Liver (tissue), 9 donors: ENCODE results near the gene TBL1X. TPM values are rescaled to one million over a fixed set of nuclear protein-coding genes. Genes with fewer than 3 reads are reported as not detected.

Experiments used
- DNase-seq: peaks from one replicate; pipeline ENCODE4 v3.0.0-alpha.2; 2017; ENCODE audit warnings: low spot score
- H3K27ac ChIP-seq, 2 donors: one replicate each; pipeline ENCODE4 v1.7.0; 2013; ENCODE audit warnings: inconsistent platforms in 2 of 2, low read length in 2 of 2, control low read depth in 1 of 2, low read depth in 1 of 2, mild to moderate bottlenecking in 1 of 2
- H3K27me3 ChIP-seq, 4 donors: one replicate each; pipeline versions ENCODE4 v1.6.1 to v1.7.0; 2013; ENCODE audit warnings: low read length in 3 of 4, inconsistent platforms in 1 of 4, mild to moderate bottlenecking in 1 of 4, moderate library complexity in 1 of 4; ENCODE audit not compliant: control insufficient read depth in 4 of 4, insufficient read depth in 4 of 4
- H3K36me3 ChIP-seq, 4 donors: one replicate each; pipeline versions ENCODE4 v1.6.1 to v1.7.0; 2013; ENCODE audit warnings: low read length in 3 of 4, mild to moderate bottlenecking in 3 of 4, low read depth in 1 of 4, moderate library complexity in 1 of 4; ENCODE audit not compliant: control insufficient read depth in 4 of 4, insufficient read depth in 3 of 4
- H3K4me1 ChIP-seq, 4 donors: one replicate each; pipeline versions ENCODE4 v1.6.1 to v1.7.0; 2013; ENCODE audit warnings: low read length in 3 of 4, mild to moderate bottlenecking in 3 of 4, moderate library complexity in 1 of 4; ENCODE audit not compliant: control insufficient read depth in 4 of 4, insufficient read depth in 4 of 4
- H3K4me3 ChIP-seq, 3 donors: one replicate each; pipeline versions ENCODE4 v1.6.1 to v1.7.0; 2013; ENCODE audit warnings: low read length in 3 of 3, control low read depth in 1 of 3, low read depth in 1 of 3, mild to moderate bottlenecking in 1 of 3
- H3K9ac ChIP-seq, 2 donors: one replicate each; pipeline ENCODE4 v1.7.0; 2013; ENCODE audit warnings: low read length in 2 of 2, mild to moderate bottlenecking in 2 of 2, moderate library complexity in 2 of 2, control low read depth in 1 of 2, low read depth in 1 of 2
- H3K9me3 ChIP-seq, 4 donors: one replicate each; pipeline versions ENCODE4 v1.6.1 to v1.7.0; 2013; ENCODE audit warnings: low read length in 3 of 4; ENCODE audit not compliant: control insufficient read depth in 4 of 4
- ATF3 ChIP-seq: IDR thresholded peaks from 2 replicates; pipeline ENCODE4 v1.6.1; 2016; ENCODE audit warnings: antibody characterized with exemption
- CTCF ChIP-seq: fragments of 150-350 bp; IDR thresholded peaks from 2 replicates; pipeline ENCODE4 v1.5.1; 2017; ENCODE audit warnings: improper control_type of control experiment, low read depth, low read length; ENCODE audit not compliant: missing input control
- EGR1 ChIP-seq, 2 donors: IDR thresholded peaks; 2 replicates each; pipeline ENCODE4 v1.6.1; 2016 to 2018; ENCODE audit warnings: antibody characterized with exemption in 2 of 2, low read depth in 2 of 2
- FOXA1 ChIP-seq: IDR thresholded peaks from 2 replicates; pipeline ENCODE4 v1.6.1; 2016; ENCODE audit warnings: antibody characterized with exemption
- FOXA2 ChIP-seq: IDR thresholded peaks from 2 replicates; pipeline ENCODE4 v1.6.1; 2016; ENCODE audit warnings: antibody characterized with exemption
- GABPA ChIP-seq, 2 donors: IDR thresholded peaks in 1 of 2; conservative IDR thresholded peaks in 1 of 2; 2 replicates each; pipeline ENCODE4 v1.6.1; 2016; ENCODE audit warnings: antibody characterized with exemption in 2 of 2, mild to moderate bottlenecking in 1 of 2, moderate library complexity in 1 of 2
- HNF4A ChIP-seq, 2 donors: conservative IDR thresholded peaks; 2 replicates each; pipeline ENCODE4 v1.6.1; 2016; ENCODE audit warnings: antibody characterized with exemption in 2 of 2, mild to moderate bottlenecking in 2 of 2
- HNF4G ChIP-seq: IDR thresholded peaks from 2 replicates; pipeline ENCODE4 v1.6.1; 2016; ENCODE audit warnings: antibody characterized with exemption
- JUND ChIP-seq, 2 donors: IDR thresholded peaks; 2 replicates each; pipeline ENCODE4 v1.6.1; 2016; ENCODE audit warnings: antibody characterized with exemption in 2 of 2
- NR2F2 ChIP-seq: IDR thresholded peaks from 2 replicates; pipeline ENCODE4 v1.6.1; 2016; ENCODE audit warnings: antibody characterized with exemption
- RAD21 ChIP-seq, 2 donors: IDR thresholded peaks; 2 replicates each; pipeline ENCODE4 v1.6.1; 2016; ENCODE audit warnings: antibody characterized with exemption in 2 of 2, mild to moderate bottlenecking in 2 of 2
- RXRA ChIP-seq, 2 donors: IDR thresholded peaks; 2 replicates each; pipeline ENCODE4 v1.6.1; 2017 to 2018; ENCODE audit warnings: antibody characterized with exemption in 2 of 2, mild to moderate bottlenecking in 1 of 2
- SP1 ChIP-seq: IDR thresholded peaks from 2 replicates; pipeline ENCODE4 v1.6.1; 2018; ENCODE audit warnings: antibody characterized with exemption, mild to moderate bottlenecking
- TAF1 ChIP-seq: conservative IDR thresholded peaks from 2 replicates; pipeline ENCODE4 v1.6.1; 2016; ENCODE audit warnings: antibody characterized with exemption, mild to moderate bottlenecking
- YY1 ChIP-seq: IDR thresholded peaks from 2 replicates; pipeline ENCODE4 v1.6.1; 2016; ENCODE audit warnings: antibody characterized with exemption, mild to moderate bottlenecking
- ZBTB33 ChIP-seq: IDR thresholded peaks from 2 replicates; pipeline ENCODE4 v1.6.1; 2016; ENCODE audit warnings: antibody characterized with exemption
- WGBS: extraction: QIAGEN DNeasy Blood & Tissue Kit; methylation state at CpG from one replicate; pipeline ENCODE4 v1.1.7; 2013; 5-methylcytosine and 5-hydroxymethylcytosine counted together
- polyA plus RNA-seq, 2 donors: library from polyadenylated mRNA; stranded (reverse) in 1 of 2; unstranded in 1 of 2; fragments of 200-250 nt in 1 of 2; fragments of >200 nt in 1 of 2; fragmentation: Nextera tagmentation in 1 of 2; extraction: Ambion mirVana in 1 of 2; gene quantifications; one replicate each; pipeline versions ENCODE4 v1.2.1 to v1.2.3, GENCODE V29; 2013 to 2015
- total RNA-seq, 2 donors: library from RNA; depleted of rRNA; stranded (reverse); fragments of >200 nt; gene quantifications; one replicate each; pipeline ENCODE4 v1.2.3, GENCODE V29; 2014
- TF ChIP-seq, protein P1 (sequence below): IDR thresholded peaks from 2 replicates; pipeline ENCODE4 v1.6.1; 2016; ENCODE audit warnings: antibody characterized with exemption
- donor health status: healthy.
- donor health status: healthy.
- donor health status: healthy.
- donor health status: healthy.
- donor health status: healthy.

Gene TBL1X
- total and polyA plus RNA-seq, 4 donors: 11.2 to 15.1 (median 11.8) TPM

GRCh38 chrX:9730078-9730477 lies 265.2 kb downstream of the TBL1X start:
- Histone ChIP-seq H3K27me3 (no peaks in the 10 kb centered on the region), H3K27ac (no peak overlapping the region), H3K4me1 (no peaks in the 10 kb centered on the region), H3K9ac (no peak overlapping the region), H3K4me3 (no peak overlapping the region), H3K36me3 (no peaks in the 10 kb centered on the region), H3K9me3 (peaks cover 0 to 32% (median 9%) of the 10 kb centered on the region in 4 donors)
- WGBS: 86% methylated on average over 3 of the region's 3 CpGs
- no peak for DNase-seq
- no peak for TF ChIP-seq ATF3
- no peak for TF ChIP-seq HNF4G
- no peak for TF ChIP-seq SP1
- no peak for TF ChIP-seq EGR1 (IDR thresholded peaks at IDR 0.05; ENCODE audit: low read depth in 2 of 2)
- no peak for TF ChIP-seq HNF4A (conservative IDR thresholded peaks at IDR 0.05)
- no peak for TF ChIP-seq YY1
- TF ChIP-seq ZBTB33: no peak
- no peak for TF ChIP-seq FOXA1
- no peak for TF ChIP-seq NR2F2
- TF ChIP-seq RXRA (IDR thresholded peaks at IDR 0.05): no peak
- TF ChIP-seq RAD21 (IDR thresholded peaks at IDR 0.05): no peak
- TF ChIP-seq GABPA (IDR thresholded peaks at IDR 0.05 in 1 of 2, conservative IDR thresholded peaks at IDR 0.05 in 1 of 2): no peak
- TF ChIP-seq, protein P1, sequence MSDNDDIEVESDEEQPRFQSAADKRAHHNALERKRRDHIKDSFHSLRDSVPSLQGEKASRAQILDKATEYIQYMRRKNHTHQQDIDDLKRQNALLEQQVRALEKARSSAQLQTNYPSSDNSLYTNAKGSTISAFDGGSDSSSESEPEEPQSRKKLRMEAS: no peak
- no peak for TF ChIP-seq TAF1
- TF ChIP-seq CTCF: no peak
- no peak for TF ChIP-seq FOXA2
- no peak for TF ChIP-seq JUND (IDR thresholded peaks at IDR 0.05)

DNA sequence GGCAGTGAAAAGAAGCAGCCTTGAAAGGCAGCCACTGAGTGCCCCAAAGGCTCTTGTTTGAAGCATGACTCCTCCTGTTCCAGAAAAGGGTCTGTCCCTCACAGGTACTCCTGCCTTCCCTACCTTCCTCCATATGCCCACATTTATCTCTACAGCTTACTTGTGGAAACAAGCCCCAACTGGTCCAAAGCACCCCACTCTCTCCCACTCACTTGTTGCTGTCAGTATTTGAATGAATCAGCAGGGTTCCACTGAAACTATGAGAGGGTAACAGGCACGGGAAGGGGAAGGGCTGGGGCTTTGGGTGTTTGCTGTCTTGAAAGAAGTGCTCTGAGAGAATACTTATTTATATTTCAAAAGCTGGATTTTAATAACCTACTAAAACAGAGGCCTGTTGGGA lies 265.9 kb downstream of the TBL1X start:
- H3K9me3 ChIP-seq: peaks cover 0 to 32% (median 9%) of the 10 kb centered on the region in 4 donors
- no peaks in the 10 kb centered on the region for H3K36me3 ChIP-seq
- no peak for DNase-seq
- no peak overlapping the region for H3K27ac ChIP-seq
- H3K4me3 ChIP-seq: no peak overlapping the region
- H3K9ac ChIP-seq: no peak overlapping the region
- TF ChIP-seq EGR1 (IDR thresholded peaks at IDR 0.05; ENCODE audit: low read depth in 2 of 2) (no peak), RAD21 (IDR thresholded peaks at IDR 0.05) (no peak), HNF4A (conservative IDR thresholded peaks at IDR 0.05) (no peak), RXRA (IDR thresholded peaks at IDR 0.05) (no peak), FOXA1 (no peak), ATF3 (no peak), GABPA (IDR thresholded peaks at IDR 0.05 in 1 of 2, conservative IDR thresholded peaks at IDR 0.05 in 1 of 2) (no peak), ZBTB33 (no peak), SP1 (no peak), TAF1 (no peak)
- WGBS: 85% methylated on average over 1 of the region's 1 CpG
- H3K4me1 ChIP-seq: no peaks in the 10 kb centered on the region
- H3K27me3 ChIP-seq: no peaks in the 10 kb centered on the region
